Measurements from ENCODE around the gene PLXNA4. TPM values are rescaled to one million over a fixed set of nuclear protein-coding genes. Genes with fewer than 3 reads are reported as not detected.
"Not testable (repeated sequence)": the region's sequence is repeated elsewhere in the genome, so short reads cannot be mapped to it uniquely, and the experiment has no call there.

Gene PLXNA4
- total and polyA plus RNA-seq, 4 donors = 0.04 to 1.1 (median 0.41) TPM

DNA sequence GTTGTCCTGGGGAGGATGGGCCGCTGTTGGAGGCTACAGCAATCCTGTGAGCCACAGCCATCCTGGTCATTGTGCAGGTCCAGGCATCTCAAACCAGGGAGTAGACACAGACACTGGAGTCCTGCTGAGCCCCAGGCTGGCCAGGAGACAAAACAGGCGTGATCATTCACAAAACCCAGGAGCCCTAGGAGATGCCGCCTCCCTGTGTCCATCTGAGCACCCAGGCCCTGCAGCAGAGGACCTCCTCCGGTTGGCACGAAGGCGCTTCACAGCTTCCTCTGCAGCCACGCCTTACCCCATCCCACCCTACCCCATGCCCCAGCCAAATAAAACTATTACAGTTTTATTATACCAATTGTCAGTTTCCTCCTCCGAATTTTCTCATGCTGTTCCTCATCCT is 183.6 kb downstream of the PLXNA4 start (continued):
- no peak for TF ChIP-seq TAF1 (conservative IDR thresholded peaks at IDR 0.05)

DNA sequence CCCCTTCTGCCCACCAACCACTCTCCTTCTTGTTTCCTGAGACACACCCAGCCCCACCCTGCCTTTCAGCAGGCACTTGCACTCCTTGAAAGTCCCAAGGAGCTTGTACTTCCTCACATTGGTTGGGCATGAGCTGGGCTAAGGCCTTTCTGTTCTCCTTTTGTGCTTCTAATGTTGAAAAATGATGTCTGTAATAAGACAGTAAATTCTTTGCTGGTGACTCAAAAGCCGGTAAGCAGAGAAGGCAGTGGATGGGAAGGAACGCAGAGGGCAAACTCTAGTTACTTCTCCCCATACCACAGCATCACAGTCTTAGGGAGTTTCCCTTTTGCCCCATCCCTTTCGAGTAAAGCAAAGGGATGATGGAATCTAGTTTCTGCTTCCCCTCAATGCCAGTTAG is 185.6 kb downstream of the PLXNA4 start:
- WGBS = 82% methylated on average over 3 of the region's 3 CpGs
- Histone ChIP-seq H3K4me1 (ENCODE audit: control insufficient read depth in 4 of 4, insufficient read depth in 4 of 4, low read length in 3 of 4) (peaks cover 0 to 34% (median 31%) of the 10 kb centered on the region in 4 donors), H3K9ac (ENCODE audit: low read depth in 1 of 2, low read length in 2 of 2) (no peak overlapping the region), H3K4me3 (ENCODE audit: low read depth in 1 of 3, low read length in 3 of 3) (no peak overlapping the region), H3K27me3 (ENCODE audit: control insufficient read depth in 4 of 4, insufficient read depth in 4 of 4, low read length in 3 of 4) (no peaks in the 10 kb centered on the region), H3K9me3 (ENCODE audit: control insufficient read depth in 4 of 4, low read length in 3 of 4) (no peaks in the 10 kb centered on the region), H3K36me3 (ENCODE audit: control insufficient read depth in 4 of 4, insufficient read depth in 3 of 4, low read depth in 1 of 4, low read length in 3 of 4) (no peaks in the 10 kb centered on the region), H3K27ac (ENCODE audit: low read depth in 1 of 2, low read length in 2 of 2) (no peak overlapping the region)
- no peak for DNase-seq (ENCODE audit: low spot score)
- TF ChIP-seq, protein P1, sequence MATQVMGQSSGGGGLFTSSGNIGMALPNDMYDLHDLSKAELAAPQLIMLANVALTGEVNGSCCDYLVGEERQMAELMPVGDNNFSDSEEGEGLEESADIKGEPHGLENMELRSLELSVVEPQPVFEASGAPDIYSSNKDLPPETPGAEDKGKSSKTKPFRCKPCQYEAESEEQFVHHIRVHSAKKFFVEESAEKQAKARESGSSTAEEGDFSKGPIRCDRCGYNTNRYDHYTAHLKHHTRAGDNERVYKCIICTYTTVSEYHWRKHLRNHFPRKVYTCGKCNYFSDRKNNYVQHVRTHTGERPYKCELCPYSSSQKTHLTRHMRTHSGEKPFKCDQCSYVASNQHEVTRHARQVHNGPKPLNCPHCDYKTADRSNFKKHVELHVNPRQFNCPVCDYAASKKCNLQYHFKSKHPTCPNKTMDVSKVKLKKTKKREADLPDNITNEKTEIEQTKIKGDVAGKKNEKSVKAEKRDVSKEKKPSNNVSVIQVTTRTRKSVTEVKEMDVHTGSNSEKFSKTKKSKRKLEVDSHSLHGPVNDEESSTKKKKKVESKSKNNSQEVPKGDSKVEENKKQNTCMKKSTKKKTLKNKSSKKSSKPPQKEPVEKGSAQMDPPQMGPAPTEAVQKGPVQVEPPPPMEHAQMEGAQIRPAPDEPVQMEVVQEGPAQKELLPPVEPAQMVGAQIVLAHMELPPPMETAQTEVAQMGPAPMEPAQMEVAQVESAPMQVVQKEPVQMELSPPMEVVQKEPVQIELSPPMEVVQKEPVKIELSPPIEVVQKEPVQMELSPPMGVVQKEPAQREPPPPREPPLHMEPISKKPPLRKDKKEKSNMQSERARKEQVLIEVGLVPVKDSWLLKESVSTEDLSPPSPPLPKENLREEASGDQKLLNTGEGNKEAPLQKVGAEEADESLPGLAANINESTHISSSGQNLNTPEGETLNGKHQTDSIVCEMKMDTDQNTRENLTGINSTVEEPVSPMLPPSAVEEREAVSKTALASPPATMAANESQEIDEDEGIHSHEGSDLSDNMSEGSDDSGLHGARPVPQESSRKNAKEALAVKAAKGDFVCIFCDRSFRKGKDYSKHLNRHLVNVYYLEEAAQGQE (IDR thresholded peaks at IDR 0.05) = no peak
- TF ChIP-seq, protein P2, sequence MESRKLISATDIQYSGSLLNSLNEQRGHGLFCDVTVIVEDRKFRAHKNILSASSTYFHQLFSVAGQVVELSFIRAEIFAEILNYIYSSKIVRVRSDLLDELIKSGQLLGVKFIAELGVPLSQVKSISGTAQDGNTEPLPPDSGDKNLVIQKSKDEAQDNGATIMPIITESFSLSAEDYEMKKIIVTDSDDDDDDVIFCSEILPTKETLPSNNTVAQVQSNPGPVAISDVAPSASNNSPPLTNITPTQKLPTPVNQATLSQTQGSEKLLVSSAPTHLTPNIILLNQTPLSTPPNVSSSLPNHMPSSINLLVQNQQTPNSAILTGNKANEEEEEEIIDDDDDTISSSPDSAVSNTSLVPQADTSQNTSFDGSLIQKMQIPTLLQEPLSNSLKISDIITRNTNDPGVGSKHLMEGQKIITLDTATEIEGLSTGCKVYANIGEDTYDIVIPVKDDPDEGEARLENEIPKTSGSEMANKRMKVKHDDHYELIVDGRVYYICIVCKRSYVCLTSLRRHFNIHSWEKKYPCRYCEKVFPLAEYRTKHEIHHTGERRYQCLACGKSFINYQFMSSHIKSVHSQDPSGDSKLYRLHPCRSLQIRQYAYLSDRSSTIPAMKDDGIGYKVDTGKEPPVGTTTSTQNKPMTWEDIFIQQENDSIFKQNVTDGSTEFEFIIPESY (IDR thresholded peaks at IDR 0.05) = no peak
- TF ChIP-seq, protein P3, sequence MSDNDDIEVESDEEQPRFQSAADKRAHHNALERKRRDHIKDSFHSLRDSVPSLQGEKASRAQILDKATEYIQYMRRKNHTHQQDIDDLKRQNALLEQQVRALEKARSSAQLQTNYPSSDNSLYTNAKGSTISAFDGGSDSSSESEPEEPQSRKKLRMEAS (IDR thresholded peaks at IDR 0.05) = no peak

DNA sequence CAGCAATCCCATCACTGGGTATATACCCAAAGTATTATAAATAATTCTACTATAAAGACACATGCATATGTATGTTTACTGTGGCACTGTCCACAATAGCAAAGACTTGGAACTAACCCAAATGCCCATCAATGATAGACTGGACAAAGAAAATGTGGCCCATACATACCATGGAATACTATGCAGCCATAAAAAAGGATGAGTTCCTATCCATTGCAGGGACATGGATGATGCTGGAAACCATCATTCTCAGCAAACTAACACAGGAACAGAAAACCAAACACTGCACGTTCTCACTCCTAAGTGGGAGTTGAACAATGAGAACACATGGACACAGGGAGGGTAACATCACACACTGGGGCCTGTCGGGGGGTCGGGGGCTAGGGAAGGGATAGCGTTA is 186.2 kb downstream of the PLXNA4 start:
- H3K27ac ChIP-seq (ENCODE audit: low read depth in 1 of 2, low read length in 2 of 2); H3K27me3 ChIP-seq (ENCODE audit: control insufficient read depth in 4 of 4, insufficient read depth in 4 of 4, low read length in 3 of 4); H3K4me3 ChIP-seq (ENCODE audit: low read depth in 1 of 3, low read length in 3 of 3); H3K9ac ChIP-seq (ENCODE audit: low read depth in 1 of 2, low read length in 2 of 2); H3K36me3 ChIP-seq (ENCODE audit: control insufficient read depth in 4 of 4, insufficient read depth in 3 of 4, low read depth in 1 of 4, low read length in 3 of 4); DNase-seq (ENCODE audit: low spot score); H3K9me3 ChIP-seq (ENCODE audit: control insufficient read depth in 4 of 4, low read length in 3 of 4): not testable (repeated sequence)
- H3K4me1 ChIP-seq (ENCODE audit: control insufficient read depth in 4 of 4, insufficient read depth in 4 of 4, low read length in 3 of 4) = peaks cover 0 to 32% (median 26%) of the 10 kb centered on the region in 4 donors
- 93% methylated on average over 4 of the region's 4 CpGs for WGBS

DNA sequence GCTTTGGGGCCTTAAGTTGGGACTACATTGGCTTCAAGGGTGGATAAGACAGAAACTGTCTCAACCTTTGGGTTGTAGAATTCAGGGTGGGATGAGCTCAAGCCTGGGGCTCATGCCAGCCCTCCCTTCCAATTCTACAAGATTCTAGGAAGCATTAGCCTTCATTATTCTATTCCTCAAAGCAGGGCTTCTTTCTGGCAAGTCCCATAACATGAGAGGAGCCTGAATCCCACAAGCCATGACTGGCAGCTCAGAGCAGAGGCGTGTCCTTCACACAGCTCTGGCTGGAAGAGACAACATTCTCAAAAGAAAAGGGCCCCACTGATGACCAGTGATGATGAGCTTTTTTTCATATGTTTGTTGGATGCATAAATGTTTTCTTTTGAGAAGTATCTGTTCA is 187.6 kb downstream of the PLXNA4 start:
- H3K36me3 ChIP-seq (ENCODE audit: control insufficient read depth in 4 of 4, insufficient read depth in 3 of 4, low read depth in 1 of 4, low read length in 3 of 4) = no peaks in the 10 kb centered on the region
- 90% methylated on average over 1 of the region's 1 CpG for WGBS
- H3K9me3 ChIP-seq (ENCODE audit: control insufficient read depth in 4 of 4, low read length in 3 of 4) = no peaks in the 10 kb centered on the region
- no peaks in the 10 kb centered on the region for H3K27me3 ChIP-seq (ENCODE audit: control insufficient read depth in 4 of 4, insufficient read depth in 4 of 4, low read length in 3 of 4)
- H3K27ac ChIP-seq (ENCODE audit: low read depth in 1 of 2, low read length in 2 of 2) = no peak overlapping the region
- H3K4me1 ChIP-seq (ENCODE audit: control insufficient read depth in 4 of 4, insufficient read depth in 4 of 4, low read length in 3 of 4) = peaks cover 0 to 18% (median 13%) of the 10 kb centered on the region in 4 donors
- H3K4me3 ChIP-seq (ENCODE audit: low read depth in 1 of 3, low read length in 3 of 3) = no peak overlapping the region
- no peak overlapping the region for H3K9ac ChIP-seq (ENCODE audit: low read depth in 1 of 2, low read length in 2 of 2)
- no peak for DNase-seq (ENCODE audit: low spot score)
- TF ChIP-seq YY1 (IDR thresholded peaks at IDR 0.05) = no peak
- TF ChIP-seq, protein P2 (IDR thresholded peaks at IDR 0.05) = no peak
- no peak for TF ChIP-seq HNF4G (IDR thresholded peaks at IDR 0.05)
- no peak for TF ChIP-seq RXRA (IDR thresholded peaks at IDR 0.05)
- no peak for TF ChIP-seq FOXA1 (IDR thresholded peaks at IDR 0.05)
- no peak for TF ChIP-seq TAF1 (conservative IDR thresholded peaks at IDR 0.05)
- TF ChIP-seq, protein P3 (IDR thresholded peaks at IDR 0.05) = no peak
- TF ChIP-seq SP1 (IDR thresholded peaks at IDR 0.05) = no peak
- TF ChIP-seq, protein P4, sequence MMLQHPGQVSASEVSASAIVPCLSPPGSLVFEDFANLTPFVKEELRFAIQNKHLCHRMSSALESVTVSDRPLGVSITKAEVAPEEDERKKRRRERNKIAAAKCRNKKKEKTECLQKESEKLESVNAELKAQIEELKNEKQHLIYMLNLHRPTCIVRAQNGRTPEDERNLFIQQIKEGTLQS (IDR thresholded peaks at IDR 0.05) = no peak
- no peak for TF ChIP-seq RAD21 (IDR thresholded peaks at IDR 0.05)
- TF ChIP-seq HNF4A (conservative IDR thresholded peaks at IDR 0.05) = no peak
- no peak for TF ChIP-seq FOXA2 (IDR thresholded peaks at IDR 0.05)
- TF ChIP-seq, protein P1 (IDR thresholded peaks at IDR 0.05) = no peak
- no peak for TF ChIP-seq JUND (IDR thresholded peaks at IDR 0.05)
